SK-N-SH (cell line): Measurements from ENCODE around the gene EN2. TPM values are rescaled to one million over a fixed set of nuclear protein-coding genes. Genes with fewer than 3 reads are reported as not detected.

Experiments used
- CTCF ChIA-PET: fragments of 300-600, 350-600 bp; formaldehyde crosslinking; extraction: SDS; loops from one replicate; lab custom pipeline; 2021; lab: Yijun Ruan, JAX
- POLR2A ChIA-PET: fragments of 350-600 bp; sonication (Branson Sonifier 250); formaldehyde crosslinking; extraction: SDS; loops from one replicate; lab custom pipeline; 2020; ENCODE audit warnings: antibody characterized with exemption, inconsistent platforms; lab: Yijun Ruan, JAX
- DNase-seq: peaks from one replicate; pipeline ENCODE4 v3.0.0; 2012
- H2AFZ ChIP-seq: fragments of 200-600 bp; sonication (generic); 2 replicates; pipeline ENCODE4 v1.8.1; 2016; ENCODE audit warnings: antibody characterized with exemption, mild to moderate bottlenecking, low read depth
- H3F3A ChIP-seq: fragments of 200-600 bp; sonication (generic); replicated peaks from 2 replicates; pipeline ENCODE3; 2016; ENCODE audit warnings: antibody characterized with exemption, mild to moderate bottlenecking; ENCODE audit not compliant: insufficient read depth
- H3K27ac ChIP-seq, 2 experiments: fragments of 200-500 bp in 1 of 2; fragments of 200-600 bp in 1 of 2; sonication (Bioruptor generic) in 1 of 2; sonication (generic), shearing (Covaris generic) in 1 of 2; 2 replicates each; pipeline versions ENCODE4 v1.5.1 to v1.6.1; 2014 to 2016; ENCODE audit warnings: low read depth in 2 of 2, inconsistent platforms in 1 of 2, low read length in 1 of 2, mild to moderate bottlenecking in 1 of 2, mixed read lengths in 1 of 2
- H3K27me3 ChIP-seq: fragments of 200-600 bp; sonication (generic), shearing (Covaris generic); 2 replicates; pipeline ENCODE4 v1.6.1; 2016; ENCODE audit warnings: mixed run types; ENCODE audit not compliant: insufficient read depth
- H3K36me3 ChIP-seq, 2 experiments: fragments of 200-500 bp in 1 of 2; fragments of 200-600 bp in 1 of 2; sonication (Bioruptor generic) in 1 of 2; sonication (generic) in 1 of 2; replicated peaks in 1 of 2; 2 replicates each; pipeline versions ENCODE3 to v1.5.1; 2014 to 2016; ENCODE audit warnings: low read length in 1 of 2, mild to moderate bottlenecking in 1 of 2; ENCODE audit not compliant: insufficient read depth in 2 of 2, control insufficient read depth in 1 of 2
- H3K4me1 ChIP-seq, 2 experiments: fragments of 200-500 bp in 1 of 2; fragments of 200-600 bp in 1 of 2; sonication (Bioruptor generic) in 1 of 2; sonication (generic), shearing (Covaris generic) in 1 of 2; 2 replicates each; pipeline versions ENCODE4 v1.5.1 to v1.6.1; 2014 to 2016; ENCODE audit warnings: low read depth in 1 of 2, low read length in 1 of 2, mixed run types in 1 of 2; ENCODE audit not compliant: insufficient read depth in 2 of 2, control insufficient read depth in 1 of 2
- H3K4me2 ChIP-seq: fragments of 200-600 bp; sonication (generic), shearing (Covaris generic); 2 replicates; pipeline ENCODE4 v1.6.1; 2017; ENCODE audit warnings: mixed run types
- H3K4me3 ChIP-seq, 2 experiments: fragments of 200-500 bp in 1 of 2; fragments of 200-600 bp in 1 of 2; sonication (Bioruptor generic) in 1 of 2; sonication (generic), shearing (Covaris generic) in 1 of 2; 2 replicates each; pipeline versions ENCODE4 v1.5.1 to v1.8.1; 2014 to 2016; ENCODE audit warnings: low read depth in 2 of 2, inconsistent platforms in 1 of 2, low read length in 1 of 2, mild to moderate bottlenecking in 1 of 2, mixed read lengths in 1 of 2, moderate library complexity in 1 of 2
- H3K79me2 ChIP-seq: fragments of 200-600 bp; sonication (generic); 2 replicates; pipeline ENCODE4 v1.8.1; 2017; ENCODE audit warnings: mild to moderate bottlenecking; ENCODE audit not compliant: insufficient read depth
- H3K9ac ChIP-seq: fragments of 200-600 bp; sonication (generic); 2 replicates; pipeline ENCODE4 v1.6.1; 2017; ENCODE audit warnings: mixed run types
- H3K9me2 ChIP-seq: fragments of 200-600 bp; sonication (generic); 2 replicates; pipeline ENCODE4 v1.6.1; 2017; ENCODE audit warnings: mixed run types
- H3K9me3 ChIP-seq: fragments of 200-600 bp; sonication (generic); 2 replicates; pipeline ENCODE4 v1.6.1; 2017; ENCODE audit warnings: mixed run types, mild to moderate bottlenecking, moderate library complexity
- H4K20me1 ChIP-seq: fragments of 200-600 bp; sonication (generic); 2 replicates; pipeline ENCODE4 v1.6.1; 2017; ENCODE audit warnings: mild to moderate bottlenecking, mixed run types; ENCODE audit not compliant: insufficient read depth
- CHD2 ChIP-seq: fragments of 150-350 bp; IDR thresholded peaks from 2 replicates; pipeline ENCODE4 v1.6.1; 2018; ENCODE audit warnings: low read length; ENCODE audit not compliant: partially characterized antibody
- CTCF ChIP-seq: fragments of 200-600 bp; sonication (generic); IDR thresholded peaks from 2 replicates; pipeline ENCODE4 v1.6.1; 2017; ENCODE audit warnings: antibody characterized with exemption, mild to moderate bottlenecking, moderate library complexity
- EP300 ChIP-seq, 2 experiments: IDR thresholded peaks; 2 replicates each; pipeline versions ENCODE4 v1.4.0 to v1.6.1; 2012; ENCODE audit warnings: borderline replicate concordance in 1 of 2, low read depth in 1 of 2, low read length in 1 of 2
- EZH2phosphoT487 ChIP-seq: fragments of 200-600 bp; sonication (generic); IDR thresholded peaks from 2 replicates; pipeline ENCODE4 v1.6.1; 2017; ENCODE audit warnings: low read depth, mixed run types, mild to moderate bottlenecking, antibody characterized with exemption, moderate library complexity, borderline replicate concordance
- GATA2 ChIP-seq: sonication (generic); formaldehyde crosslinking; IDR thresholded peaks from 2 replicates; pipeline ENCODE4 v1.5.0; 2020; ENCODE audit warnings: mild to moderate bottlenecking, missing genetic modification reagents
- IRF3 ChIP-seq: fragments of 150-350 bp; IDR thresholded peaks from 2 replicates; pipeline ENCODE4 v1.6.1; 2016; ENCODE audit warnings: mild to moderate bottlenecking, low read depth, low read length
- JUND ChIP-seq: IDR thresholded peaks from 2 replicates; pipeline ENCODE4 v1.4.0; 2012
- MEF2A ChIP-seq: IDR thresholded peaks from 2 replicates; pipeline ENCODE4 v1.4.0; 2012; ENCODE audit warnings: low read depth, borderline replicate concordance
- NRF1 ChIP-seq: IDR thresholded peaks from 2 replicates; pipeline ENCODE4 v1.6.1; 2012; ENCODE audit warnings: low read depth, mild to moderate bottlenecking, low read length
- PBX3 ChIP-seq: IDR thresholded peaks from 2 replicates; pipeline ENCODE4; 2012
- RCOR1 ChIP-seq: fragments of 150-350 bp; IDR thresholded peaks from 2 replicates; pipeline ENCODE4 v1.6.1; 2017; ENCODE audit warnings: antibody characterized with exemption, low read length
- RFX5 ChIP-seq: IDR thresholded peaks from 2 replicates; pipeline ENCODE4 v1.6.1; 2012; ENCODE audit warnings: mild to moderate bottlenecking, improper control_type of control experiment, low read length
- RXRA ChIP-seq: IDR thresholded peaks from 2 replicates; pipeline ENCODE4 v1.4.0; 2012; ENCODE audit warnings: low read depth, mild to moderate bottlenecking, borderline replicate concordance
- SIN3A ChIP-seq: IDR thresholded peaks from 2 replicates; pipeline ENCODE4 v1.6.1; 2012; ENCODE audit warnings: low read depth, mild to moderate bottlenecking, low read length, moderate library complexity, borderline replicate concordance
- SMC3 ChIP-seq: IDR thresholded peaks from 2 replicates; pipeline ENCODE4 v1.6.1; 2012; ENCODE audit warnings: low read depth, low read length, improper control_type of control experiment
- YY1 ChIP-seq: IDR thresholded peaks from 2 replicates; pipeline ENCODE4 v1.4.0; 2012; ENCODE audit warnings: low read depth, mild to moderate bottlenecking
- ZBTB33 ChIP-seq: IDR thresholded peaks from 2 replicates; pipeline ENCODE4 v1.4.0; 2012; ENCODE audit warnings: low read depth, borderline replicate concordance
- WGBS: methylation state at CpG from one replicate; pipeline ENCODE4 v1.1.6; 2017; ENCODE audit warnings: low lambda C conversion rate; 5-methylcytosine and 5-hydroxymethylcytosine counted together
- polyA plus RNA-seq, 3 experiments: library from polyadenylated mRNA; depleted of rRNA; stranded (reverse); fragments of >200 nt; gene quantifications; 2 replicates each; pipeline ENCODE4 v1.2.3, GENCODE V29; 2012
- TF ChIP-seq, protein P1 (sequence below): IDR thresholded peaks from 2 replicates; pipeline ENCODE4 v1.4.0; 2012; ENCODE audit warnings: low read depth, borderline replicate concordance
- TF ChIP-seq, protein P2 (sequence below): IDR thresholded peaks from 2 replicates; pipeline ENCODE4 v1.4.0; 2012; ENCODE audit warnings: low read depth

Gene EN2
- polyA plus RNA-seq, 1 of the 3 experiments (the other 2 are of a cell fraction) = 0.02 TPM

DNA sequence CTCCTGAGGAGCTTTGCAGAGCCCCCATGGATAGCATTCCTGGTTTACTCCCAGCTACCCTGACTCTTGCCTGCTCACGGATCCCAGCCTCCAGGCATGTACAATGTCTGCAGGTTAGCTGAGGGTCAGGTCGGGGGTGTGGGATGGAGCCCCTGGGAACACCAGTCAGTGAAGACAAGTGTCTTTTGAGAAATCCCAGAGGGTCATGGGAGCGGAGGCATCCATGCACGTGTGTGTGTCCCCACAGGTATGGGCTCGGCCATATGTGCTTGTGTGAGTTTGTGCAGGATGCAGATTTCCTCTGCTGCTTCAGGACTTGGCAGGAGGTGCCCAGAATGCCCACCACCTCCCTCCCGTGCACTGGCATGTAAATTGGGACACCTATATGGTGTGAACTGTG, 28.3 kb upstream of the EN2 start:
- Histone ChIP-seq H3K4me2 (no peak overlapping the region), H3K9me2 (no peaks in the 10 kb centered on the region), H3K27ac (no peak overlapping the region), H3K79me2 (no peaks in the 10 kb centered on the region), H3K9me3 (no peaks in the 10 kb centered on the region), H3F3A (no peaks in the 10 kb centered on the region), H3K9ac (no peak overlapping the region), H3K36me3 (no peaks in the 10 kb centered on the region), H3K4me1 (no peaks in the 10 kb centered on the region), H4K20me1 (no peaks in the 10 kb centered on the region), H3K4me3 (no peak overlapping the region), H2AFZ (no peak overlapping the region), H3K27me3 (peaks cover 90% of the 10 kb centered on the region)
- no peak for TF ChIP-seq GATA2 (CRISPR knock-in tag)
- no peak for TF ChIP-seq EZH2phosphoT487
- TF ChIP-seq RCOR1 = no peak
- no peak for TF ChIP-seq CTCF
- TF ChIP-seq MEF2A = no peak
- TF ChIP-seq RXRA = no peak
- no peak for TF ChIP-seq RFX5
- TF ChIP-seq, protein P1, sequence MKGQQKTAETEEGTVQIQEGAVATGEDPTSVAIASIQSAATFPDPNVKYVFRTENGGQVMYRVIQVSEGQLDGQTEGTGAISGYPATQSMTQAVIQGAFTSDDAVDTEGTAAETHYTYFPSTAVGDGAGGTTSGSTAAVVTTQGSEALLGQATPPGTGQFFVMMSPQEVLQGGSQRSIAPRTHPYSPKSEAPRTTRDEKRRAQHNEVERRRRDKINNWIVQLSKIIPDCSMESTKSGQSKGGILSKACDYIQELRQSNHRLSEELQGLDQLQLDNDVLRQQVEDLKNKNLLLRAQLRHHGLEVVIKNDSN = no peak
- TF ChIP-seq, protein P2, sequence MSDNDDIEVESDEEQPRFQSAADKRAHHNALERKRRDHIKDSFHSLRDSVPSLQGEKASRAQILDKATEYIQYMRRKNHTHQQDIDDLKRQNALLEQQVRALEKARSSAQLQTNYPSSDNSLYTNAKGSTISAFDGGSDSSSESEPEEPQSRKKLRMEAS = no peak
- TF ChIP-seq CHD2 = no peak
- TF ChIP-seq ZBTB33 = no peak
- TF ChIP-seq IRF3 = no peak
- no peak for TF ChIP-seq EP300 (IDR thresholded peaks at IDR 0.05; ENCODE audit: borderline replicate concordance in 1 of 2, low read depth in 1 of 2, low read length in 1 of 2)
- TF ChIP-seq JUND = no peak
- no peak for TF ChIP-seq SMC3
- TF ChIP-seq NRF1 = no peak
- TF ChIP-seq SIN3A = no peak
- no peak for TF ChIP-seq YY1
- TF ChIP-seq PBX3 = no peak
- CTCF ChIA-PET = interaction anchor here (1.5 to 1.7 kb wide), 2 partner anchors 16 to 18 kb away, joined by 3 to 4 read pairs; no protein-coding TSS in a partner anchor
- POLR2A ChIA-PET = no interaction called here
- 0% methylated on average over 5 of the region's 6 CpGs for WGBS
- no peak for DNase-seq
